HG03378 (cell line): ENCODE results near the gene TYW1.
"Not testable (repeated sequence)": the region's sequence is repeated elsewhere in the genome, so short reads cannot be mapped to it uniquely, and the experiment has no call there.

ENCODE experiments used
- ATAC-seq: cut with Tn5 transposase; IDR thresholded peaks from one replicate; pipeline ENCODE4 v1.9.1; 2021; ENCODE audit warnings: mild to moderate bottlenecking, moderate library complexity; ENCODE audit not compliant: unreplicated experiment

Gene TYW1

DNA sequence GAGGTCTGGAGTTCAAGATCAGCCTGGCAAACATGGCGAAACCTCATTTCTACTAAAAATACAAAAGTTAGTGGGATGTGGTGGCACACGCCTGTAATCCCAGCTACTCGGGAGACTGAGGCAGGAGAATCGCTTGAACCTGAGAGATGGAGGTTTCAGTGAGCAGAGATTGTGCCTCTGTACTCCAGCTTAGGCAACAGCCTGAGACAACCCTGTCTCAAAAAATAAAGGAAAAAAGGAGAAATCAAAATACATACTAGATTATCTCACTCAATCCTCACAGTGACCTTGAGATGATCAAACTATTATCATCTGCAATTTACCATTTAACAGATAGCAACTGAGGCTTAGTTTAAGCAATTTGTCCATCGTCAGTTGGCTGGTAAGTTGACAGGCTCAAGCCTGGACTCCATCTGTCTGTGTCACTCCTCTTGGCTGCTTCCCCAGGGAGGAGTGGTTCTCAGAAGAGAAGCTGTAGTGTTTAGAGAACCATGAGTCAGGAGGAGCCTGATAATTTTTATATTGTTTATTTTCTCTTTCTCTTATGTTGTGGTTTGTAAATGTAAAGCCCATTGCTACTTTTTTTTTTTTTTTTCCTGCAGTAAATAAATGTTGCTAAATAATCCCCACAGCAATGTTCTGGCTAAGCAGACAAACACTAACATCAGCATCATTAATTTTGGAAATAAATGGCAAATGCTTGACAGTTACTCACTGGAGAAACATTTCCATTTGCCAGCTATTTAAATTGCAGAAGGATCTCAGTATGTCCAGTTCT is 46.3 kb downstream of the TYW1 start:
- not testable (repeated sequence) for ATAC-seq

DNA sequence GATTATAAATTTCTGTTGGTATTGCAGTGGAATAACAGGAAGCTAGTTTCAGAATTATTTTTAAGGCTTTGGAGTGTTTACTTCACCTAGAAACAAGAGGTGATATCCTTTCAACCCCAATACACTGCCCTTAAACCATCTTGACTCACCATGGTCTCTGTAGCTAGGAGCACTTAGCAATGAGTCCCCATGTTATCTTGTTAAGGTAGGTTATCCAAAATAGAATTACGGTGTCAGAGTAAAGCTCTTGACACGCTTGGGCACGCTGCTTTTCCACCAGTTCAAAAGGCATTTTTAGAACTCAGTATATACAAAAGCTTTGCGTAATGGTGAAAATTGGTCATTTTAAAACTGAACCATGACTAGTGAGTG is 46.9 kb downstream of the TYW1 start:
- not testable (repeated sequence) for ATAC-seq

DNA sequence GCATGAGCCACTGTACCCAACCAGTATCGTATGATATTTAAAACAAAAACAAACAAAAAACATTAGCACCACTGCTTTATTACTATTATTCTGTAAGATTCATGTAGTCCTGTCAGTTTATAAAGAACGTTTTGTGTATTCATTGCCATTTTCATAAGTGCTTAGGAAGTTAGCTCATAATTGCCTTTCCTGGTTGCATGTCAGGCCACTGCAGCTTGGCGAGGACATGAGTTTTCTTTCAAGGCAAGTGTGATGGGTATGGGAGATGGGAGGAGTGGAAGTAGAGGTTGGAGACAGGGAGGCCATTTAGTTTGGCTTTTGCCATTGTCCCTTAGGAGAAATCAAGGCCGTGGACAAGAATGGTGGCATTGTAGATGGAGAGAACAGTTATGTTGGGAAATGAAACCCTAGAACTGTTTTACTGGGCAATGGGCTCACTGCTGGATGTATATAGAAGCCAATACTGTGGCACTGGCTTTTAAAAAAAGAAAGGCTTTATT is 48.9 kb downstream of the TYW1 start:
- ATAC-seq, result no peak

DNA sequence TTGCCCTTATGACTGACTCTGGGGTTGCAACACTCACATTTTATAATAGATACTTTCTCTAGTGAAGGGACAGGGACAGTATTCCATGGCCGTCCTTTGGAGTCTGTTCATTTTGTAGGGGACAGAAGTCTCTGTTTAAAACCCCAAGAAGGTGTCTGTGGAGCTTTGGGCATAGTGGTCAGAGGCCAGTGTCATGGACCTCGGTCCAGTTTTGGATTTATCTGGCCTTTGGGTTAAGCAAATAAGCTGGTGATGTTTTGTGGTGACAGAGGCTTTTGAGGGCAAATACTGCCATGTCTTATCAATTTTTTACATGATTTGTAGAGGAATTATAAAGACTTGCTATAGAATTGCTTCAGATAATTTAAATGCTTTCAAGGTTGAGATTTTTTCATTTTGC is 50.2 kb downstream of the TYW1 start:
- ATAC-seq, result not testable (repeated sequence)

DNA sequence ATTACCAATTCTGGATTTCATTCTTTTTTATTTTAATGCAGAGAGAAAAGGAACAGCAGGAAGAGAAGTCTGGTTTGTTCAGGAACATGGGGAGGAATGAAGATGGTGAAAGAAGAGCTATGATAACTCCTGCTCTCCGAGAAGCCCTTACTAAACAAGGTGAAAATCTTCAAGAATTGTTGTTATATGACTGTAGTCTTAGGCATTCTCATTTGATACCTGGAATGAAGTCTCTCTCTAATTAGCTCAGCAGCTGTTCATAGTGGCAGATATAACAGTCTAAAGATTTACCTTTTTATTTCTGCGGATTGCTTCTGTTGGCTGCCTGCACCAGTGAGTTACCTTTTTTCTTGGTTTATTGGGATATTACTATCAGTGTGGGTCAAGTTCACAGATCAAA is 53.3 kb downstream of the TYW1 start:
- not testable (repeated sequence) for ATAC-seq

DNA sequence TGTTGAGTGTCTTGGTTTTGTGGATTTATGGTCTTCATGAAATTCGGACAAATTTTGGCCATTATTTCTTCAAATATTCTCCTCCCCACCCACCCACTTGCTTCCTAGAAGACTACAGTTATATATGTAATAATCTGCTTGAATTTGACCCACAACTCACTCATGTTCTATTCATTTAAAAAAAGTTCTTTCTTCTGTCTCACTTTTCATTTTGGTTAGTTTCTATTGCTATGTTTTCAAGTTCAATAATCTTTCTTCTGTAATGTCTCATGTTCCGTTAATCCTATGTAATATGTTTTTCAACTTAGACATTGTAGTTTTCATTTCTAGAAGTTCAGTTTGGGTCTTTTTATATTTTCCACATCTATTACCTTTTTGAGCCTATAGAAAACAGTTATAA is 55.5 kb downstream of the TYW1 start:
- ATAC-seq, result not testable (repeated sequence)

DNA sequence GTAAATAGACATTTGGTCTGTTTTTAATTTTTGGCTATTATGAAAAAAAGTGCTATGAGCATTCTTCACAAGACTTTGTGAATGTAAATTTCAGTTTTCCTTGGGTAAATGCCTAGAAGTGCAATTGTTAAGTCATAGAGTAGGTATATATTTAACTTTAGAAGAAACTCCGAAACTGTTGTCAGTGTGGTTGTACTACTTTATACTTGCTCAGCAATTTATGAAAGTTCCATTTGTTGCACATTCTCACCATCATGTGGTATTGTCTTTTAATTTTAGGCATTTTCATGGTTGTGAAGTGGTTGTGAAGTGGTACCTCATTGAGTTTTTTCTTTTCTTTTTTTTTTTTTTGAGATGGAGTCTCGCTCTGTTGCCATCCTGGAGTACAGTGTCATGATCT is 60.0 kb downstream of the TYW1 start:
- ATAC-seq, result no peak

DNA sequence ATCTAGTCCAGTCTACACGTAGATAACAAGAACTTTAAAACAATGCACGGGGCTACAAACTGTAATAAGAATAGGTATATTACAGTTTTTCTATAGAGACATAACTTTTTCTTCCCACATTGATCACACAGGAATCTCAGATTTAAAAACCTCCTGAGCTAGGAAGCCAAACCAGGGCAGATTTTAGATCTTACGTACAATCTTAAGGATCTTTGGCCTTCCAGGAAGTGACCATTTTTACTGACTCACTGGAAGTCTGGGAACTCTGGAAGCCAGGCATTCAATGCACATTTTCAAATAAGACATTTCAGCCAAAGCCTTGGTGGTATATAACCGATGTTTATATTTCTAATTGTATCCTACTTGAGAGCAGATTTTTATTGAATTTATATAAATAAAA is 64.7 kb downstream of the TYW1 start:
- ATAC-seq, result not testable (repeated sequence)

DNA sequence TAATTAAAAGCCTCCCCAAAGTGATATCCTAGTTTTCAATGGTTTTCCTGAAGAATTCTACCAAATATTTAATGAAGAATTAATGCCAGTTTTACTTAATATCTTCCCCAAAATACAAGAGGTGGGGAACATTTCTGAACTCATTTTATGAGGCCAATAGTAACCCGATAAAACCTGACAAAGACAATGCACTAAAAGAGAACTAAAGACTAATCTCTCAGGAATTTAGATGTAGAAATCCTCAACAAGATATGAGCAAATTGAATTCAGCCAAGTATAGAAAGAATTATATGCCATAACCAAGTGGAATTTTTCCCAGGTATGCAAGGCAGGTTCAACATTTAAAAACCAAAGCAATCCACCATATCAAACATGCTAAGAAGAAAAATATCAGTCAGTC is 66.2 kb downstream of the TYW1 start:
- ATAC-seq, result not testable (repeated sequence)

DNA sequence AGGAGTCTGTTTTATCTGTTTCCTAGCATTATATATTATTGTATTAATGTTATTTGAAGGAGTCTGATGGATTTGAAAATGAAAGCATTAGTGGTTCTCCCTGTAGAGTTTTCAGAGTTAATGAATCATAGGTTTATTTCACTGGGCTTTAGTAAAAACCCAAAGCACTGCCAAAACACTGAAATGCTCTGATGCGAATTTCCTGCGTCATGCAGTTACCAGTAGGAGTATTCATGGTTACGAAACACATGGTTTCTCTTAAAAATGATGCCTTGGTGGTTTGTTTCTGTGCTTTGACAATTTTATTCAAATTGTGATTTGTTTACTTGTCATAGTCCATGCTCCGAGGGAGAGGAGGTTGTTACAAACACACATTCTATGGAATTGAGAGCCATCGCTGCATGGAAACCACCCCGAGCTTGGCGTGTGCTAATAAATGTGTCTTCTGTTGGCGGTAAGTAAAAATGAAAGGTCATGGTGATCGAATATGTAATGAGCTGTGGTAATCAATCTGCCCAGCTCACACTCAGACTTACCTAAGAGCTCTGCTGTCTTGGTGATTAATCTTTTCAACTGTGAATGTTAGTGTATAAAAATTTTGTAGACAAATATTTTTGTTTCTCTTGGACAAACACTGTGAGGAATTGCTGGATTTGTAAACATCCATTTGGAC is 70.5 kb downstream of the TYW1 start:
- ATAC-seq, result not testable (repeated sequence)

DNA sequence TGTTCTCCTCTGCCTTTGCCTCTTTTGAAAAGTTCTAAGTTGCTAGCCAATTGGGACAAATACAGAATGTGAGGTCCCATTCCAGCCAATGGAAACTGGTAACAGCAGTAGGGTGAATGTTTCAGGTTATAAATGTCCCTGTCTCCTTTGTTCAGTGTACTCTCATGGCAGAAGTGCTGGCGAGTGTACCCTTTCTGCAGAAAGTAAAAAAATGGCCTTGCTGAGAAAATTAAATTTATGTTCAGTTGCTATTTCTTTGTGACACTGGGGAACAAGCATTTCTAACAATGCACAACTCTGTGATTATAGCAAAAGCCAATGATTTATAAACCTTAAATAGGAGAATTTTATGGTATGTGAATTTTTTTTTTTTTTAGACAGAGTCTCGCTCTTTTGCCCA is 79.5 kb downstream of the TYW1 start:
- not testable (repeated sequence) for ATAC-seq

DNA sequence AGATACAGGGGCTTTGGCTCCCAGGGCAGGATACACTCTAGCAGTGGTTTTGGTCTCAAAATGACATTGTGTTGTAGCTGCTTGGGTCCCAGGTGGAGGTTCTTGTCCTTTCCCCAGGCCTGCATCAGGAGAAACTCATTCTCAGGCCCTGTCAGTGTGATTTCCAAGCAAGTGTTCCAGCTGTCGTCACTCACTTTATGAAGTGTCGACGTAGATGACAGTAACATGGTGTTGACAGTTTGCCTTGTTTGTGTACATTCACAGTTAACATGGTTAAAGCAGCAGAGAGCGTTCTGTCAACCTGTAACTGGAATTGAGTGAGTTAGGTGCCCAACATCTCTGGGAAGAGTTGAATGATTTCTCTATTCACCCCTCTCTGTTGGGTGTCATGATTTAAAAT is 86.2 kb downstream of the TYW1 start:
- not testable (repeated sequence) for ATAC-seq

DNA sequence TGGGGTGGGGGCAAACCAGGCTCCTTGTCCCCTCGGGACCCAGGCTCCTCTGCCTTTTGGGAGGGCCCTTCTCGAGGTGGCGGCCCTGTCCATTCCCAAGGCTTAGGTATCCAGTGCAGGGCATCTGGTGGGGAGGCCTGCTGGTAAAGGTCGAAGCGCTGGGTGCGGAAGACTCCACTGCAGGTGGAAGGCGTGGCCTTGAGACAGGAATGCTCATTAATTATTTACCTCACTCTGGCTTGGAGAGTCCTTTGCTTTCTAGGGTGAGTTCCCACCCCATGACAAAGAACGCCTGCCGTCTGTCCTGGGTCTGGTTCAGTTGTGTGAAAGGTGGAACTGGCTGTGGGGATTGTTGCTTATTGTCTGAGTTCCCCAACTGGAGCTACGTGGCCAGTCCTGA is 92.6 kb downstream of the TYW1 start:
- not testable (repeated sequence) for ATAC-seq

DNA sequence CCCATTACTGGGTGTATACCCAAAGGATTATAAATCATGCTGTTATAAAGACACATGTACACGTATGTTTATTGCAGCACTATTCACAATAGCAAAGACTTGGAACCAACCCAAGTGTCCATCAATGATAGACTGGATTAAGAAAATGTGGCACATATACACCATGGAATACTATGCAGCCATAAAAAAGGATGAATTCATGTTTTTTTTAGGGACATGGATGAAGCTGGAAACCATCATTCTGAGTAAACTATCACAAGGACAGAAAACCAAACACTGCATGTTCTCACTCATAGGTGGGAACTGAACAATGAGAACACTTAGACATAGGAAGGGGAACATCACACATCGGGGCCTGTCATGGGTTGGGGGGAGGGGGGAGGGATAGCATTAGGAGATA is 94.4 kb downstream of the TYW1 start:
- not testable (repeated sequence) for ATAC-seq

DNA sequence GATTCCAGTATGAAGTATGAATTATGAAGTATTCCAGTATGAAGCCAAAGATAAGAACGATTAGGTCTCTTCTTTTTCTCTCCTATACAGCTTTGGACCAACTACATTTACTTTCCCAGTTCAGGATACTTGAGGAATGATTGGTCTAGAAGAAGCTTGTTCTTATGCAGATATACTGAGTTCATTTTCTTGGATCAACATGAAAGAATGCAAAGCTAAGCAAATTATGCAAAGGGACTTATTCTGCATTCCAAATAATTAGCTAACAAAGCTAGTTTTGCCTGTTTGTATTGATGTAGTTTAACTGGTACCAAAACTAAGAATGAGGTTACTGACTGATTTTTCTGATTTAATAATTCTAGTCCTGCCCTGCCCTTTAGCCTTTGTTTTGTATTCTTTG is 101.4 kb downstream of the TYW1 start:
- not testable (repeated sequence) for ATAC-seq

DNA sequence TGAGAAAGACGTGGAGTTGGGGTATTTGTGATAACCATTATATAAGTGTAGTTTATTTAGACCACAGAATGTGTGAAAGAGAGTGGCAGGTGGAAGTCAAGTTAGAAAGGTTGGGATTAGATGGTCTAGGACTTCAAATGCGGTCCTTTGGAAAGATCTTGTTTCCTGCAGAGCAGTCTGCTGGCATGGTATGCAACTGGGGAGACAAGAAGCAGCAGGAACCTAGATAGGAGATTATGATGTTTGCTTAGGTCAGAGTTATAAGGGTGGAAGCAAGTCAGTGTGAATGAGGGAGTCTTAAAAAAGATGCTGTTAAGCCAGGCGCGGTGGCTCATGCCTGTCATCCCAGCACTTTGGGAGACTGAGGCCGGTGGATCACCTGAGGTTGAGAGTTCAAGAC is 102.8 kb downstream of the TYW1 start:
- ATAC-seq, result not testable (repeated sequence)

DNA sequence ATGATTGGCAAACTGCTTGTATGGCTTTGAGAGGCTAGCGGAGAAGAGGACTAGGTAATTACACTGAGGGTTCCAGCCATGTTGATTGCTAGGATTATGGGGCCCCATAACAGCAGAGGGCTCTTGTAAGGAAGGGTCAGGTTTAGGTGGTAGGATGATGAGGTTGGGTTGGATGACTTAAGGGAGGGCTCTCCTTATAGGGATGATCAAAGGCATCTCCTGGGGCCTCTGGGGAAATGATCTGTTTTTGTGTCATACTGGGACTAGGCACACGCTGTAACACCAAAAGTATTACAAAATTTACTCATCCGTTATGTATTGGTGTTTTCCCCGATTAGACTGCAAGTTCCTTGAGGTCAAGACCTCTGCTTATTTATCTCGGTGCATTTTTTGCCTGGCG is 103.4 kb downstream of the TYW1 start:
- not testable (repeated sequence) for ATAC-seq

DNA sequence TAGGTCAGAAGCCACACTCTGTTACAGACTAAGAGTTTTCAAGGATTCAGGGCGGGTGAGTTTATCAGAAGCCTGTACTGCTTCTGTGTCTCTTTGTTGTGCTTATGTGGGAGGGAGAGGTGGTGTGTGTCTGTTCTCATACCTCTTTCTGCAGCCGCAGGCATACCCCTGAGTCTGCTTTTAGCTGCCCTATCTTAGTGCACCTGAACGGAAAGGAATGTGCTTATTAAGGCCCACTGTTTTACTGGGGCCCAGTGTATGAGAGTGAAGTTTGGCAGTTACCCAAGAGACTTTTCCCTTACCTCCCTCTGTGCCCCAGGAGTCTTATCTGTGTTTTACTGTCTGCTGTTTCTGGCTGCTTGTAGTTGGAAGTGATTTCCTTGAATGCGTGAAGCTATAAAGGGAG is 104.3 kb downstream of the TYW1 start:
- no peak for ATAC-seq

DNA sequence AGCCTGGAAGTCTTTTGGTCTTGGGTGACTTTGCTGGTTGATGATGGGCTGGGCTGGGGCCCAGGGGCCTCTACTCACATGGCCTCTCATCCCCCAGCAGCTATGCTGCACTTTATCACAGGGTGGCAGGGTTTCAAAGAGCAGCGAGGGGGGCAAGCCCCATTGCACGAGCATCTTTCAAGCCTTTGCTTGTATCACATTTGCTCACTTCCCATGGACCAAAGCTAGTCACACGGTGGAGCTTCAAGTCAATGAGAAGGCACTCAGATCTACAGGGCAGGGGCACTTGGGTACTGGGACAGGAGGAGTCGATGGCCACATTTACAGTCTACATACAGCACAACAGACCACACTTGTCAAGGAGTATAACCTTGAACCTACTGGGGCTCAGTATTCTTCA is 108.3 kb downstream of the TYW1 start:
- not testable (repeated sequence) for ATAC-seq

DNA sequence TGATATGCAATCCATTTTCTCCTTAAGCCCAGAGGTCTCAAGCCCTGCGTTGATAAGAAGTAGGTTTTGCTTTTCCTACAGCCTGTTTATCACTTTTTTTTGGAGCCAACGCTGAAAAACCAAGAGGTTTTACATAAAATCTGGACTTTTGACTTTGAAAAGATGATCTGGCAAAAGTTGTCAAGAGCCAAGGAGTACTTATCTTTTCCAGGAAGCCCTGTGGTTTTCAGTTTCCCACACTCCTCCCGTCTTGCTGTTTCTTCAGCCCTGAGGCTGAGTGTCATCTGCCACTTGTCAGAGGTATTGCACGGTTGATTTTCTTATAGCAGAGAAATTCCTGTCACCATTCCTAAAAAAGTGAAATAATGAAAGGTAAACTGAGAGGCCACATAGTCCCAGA is 108.7 kb downstream of the TYW1 start:
- no peak for ATAC-seq

DNA sequence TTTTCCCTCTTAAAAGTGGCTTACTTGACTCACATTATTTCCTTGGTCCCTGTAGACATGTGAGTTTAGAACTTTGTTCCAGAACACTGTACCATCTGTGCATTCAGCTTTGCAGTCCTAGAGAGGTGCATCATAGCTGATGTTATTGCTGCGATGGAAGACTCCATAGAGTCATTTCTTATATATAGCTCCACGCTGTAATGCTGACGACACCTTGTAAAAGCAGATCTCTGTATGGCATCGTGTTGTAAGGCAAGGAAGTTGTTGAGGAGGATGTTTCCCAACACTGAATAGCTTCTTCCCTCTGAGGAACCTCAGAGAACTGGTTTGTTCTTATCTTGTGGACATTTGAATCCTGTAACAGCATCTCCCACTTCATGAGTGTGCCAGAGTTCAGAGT is 109.6 kb downstream of the TYW1 start:
- not testable (repeated sequence) for ATAC-seq

DNA sequence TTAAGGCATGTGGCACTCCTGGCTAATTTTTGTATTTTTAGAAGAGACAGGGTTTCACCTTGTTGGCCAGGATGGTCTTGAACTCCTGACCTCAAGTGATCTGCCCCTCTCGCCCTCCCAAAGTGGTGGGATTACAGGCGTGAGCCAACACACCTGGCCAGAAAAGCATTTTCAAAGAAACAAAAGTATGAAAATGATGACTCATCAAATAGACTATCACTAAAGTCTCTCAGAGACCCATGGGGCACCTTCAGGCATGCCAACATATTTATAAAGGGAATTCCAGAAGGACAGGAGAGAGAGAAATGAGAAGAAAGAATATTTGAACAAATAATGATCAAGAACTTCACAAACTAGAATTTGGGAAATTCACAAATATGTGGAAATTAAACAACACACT is 114.7 kb downstream of the TYW1 start:
- ATAC-seq, result not testable (repeated sequence)
